B cell (primary cell): ENCODE results near the gene MS4A3. TPM values are rescaled to one million over a fixed set of nuclear protein-coding genes. Genes with fewer than 3 reads are reported as not detected.
"Not testable (repeated sequence)": the region's sequence is repeated elsewhere in the genome, so short reads cannot be mapped to it uniquely, and the experiment has no call there.

Experiments
- ATAC-seq: fragments of 200-7000 bp; cut with Tn5 transposase; one replicate; pipeline ENCODE4 v1.10.0; 2021; ENCODE audit warnings: low read depth, mild to moderate bottlenecking, moderate number of reproducible peaks, moderate library complexity
- CTCF ChIA-PET: fragments of 350-600 bp; sonication (Branson Sonifier 250); formaldehyde crosslinking; loops from one replicate; lab custom pipeline; 2021; ENCODE audit warnings: antibody characterized with exemption, inconsistent platforms; lab: Charles Lee
- POLR2A ChIA-PET: fragments of 350-600 bp; sonication (Branson Sonifier 250); formaldehyde crosslinking; loops from one replicate; lab custom pipeline; 2021; ENCODE audit warnings: antibody characterized with exemption; lab: Charles Lee
- DNase-seq: peaks from one replicate; pipeline ENCODE4 v3.0.0; 2013
- H2AFZ ChIP-seq: 2 replicates; pipeline ENCODE4 v1.6.1; 2012; ENCODE audit warnings: mild to moderate bottlenecking, low read depth, low read length; ENCODE audit not compliant: insufficient read depth, poor library complexity, severe bottlenecking
- H3K27ac ChIP-seq, 2 donors: 1 replicate in 1 of 2; 2 replicates in 1 of 2; pipeline ENCODE4 v1.5.1; 2012 to 2013; ENCODE audit warnings: low read length in 2 of 2, mild to moderate bottlenecking in 2 of 2, moderate library complexity in 1 of 2
- H3K27me3 ChIP-seq, 4 experiments: fragments of 200-600 bp in 1 of 4; sonication (generic) in 1 of 4; replicated peaks in 1 of 4; 1 replicate in 2 of 4; 2 replicates in 2 of 4; pipeline versions ENCODE4 v1.6.1 to v1.7.0; 2013 to 2016; ENCODE audit warnings: low read length in 3 of 4, mild to moderate bottlenecking in 2 of 4, mixed read lengths in 1 of 4, moderate library complexity in 1 of 4; ENCODE audit not compliant: insufficient read depth in 4 of 4, control insufficient read depth in 3 of 4; ENCODE audit errors: control extremely low read depth in 1 of 4
- H3K36me3 ChIP-seq, 2 experiments: replicated peaks in 1 of 2; 1 replicate in 1 of 2; 2 replicates in 1 of 2; pipeline versions ENCODE4 v1.6.1 to v1.7.1; 2013; ENCODE audit warnings: low read length in 1 of 2; ENCODE audit not compliant: insufficient read depth in 2 of 2, control insufficient read depth in 1 of 2; ENCODE audit errors: control extremely low read depth in 1 of 2, extremely low read depth in 1 of 2
- H3K4me1 ChIP-seq, 2 donors: fragments of 200-600 bp in 1 of 2; sonication (generic) in 1 of 2; 1 replicate in 1 of 2; 2 replicates in 1 of 2; pipeline versions ENCODE4 v1.5.1 to v1.6.1; 2013 to 2017; ENCODE audit warnings: low read length in 2 of 2; ENCODE audit not compliant: control insufficient read depth in 2 of 2, insufficient read depth in 2 of 2
- H3K4me2 ChIP-seq: replicated peaks from 2 replicates; pipeline ENCODE3; 2012; ENCODE audit warnings: mild to moderate bottlenecking, low read depth, low read length; ENCODE audit not compliant: poor library complexity, severe bottlenecking
- H3K4me3 ChIP-seq, 5 experiments: fragments of 200-600 bp in 1 of 5; sonication (generic) in 1 of 5; 1 replicate in 3 of 5; 2 replicates in 2 of 5; pipeline versions ENCODE4 v1.5.1 to v1.7.0; 2011 to 2016; ENCODE audit warnings: low read length in 4 of 5, mild to moderate bottlenecking in 4 of 5, low read depth in 2 of 5, control low read depth in 1 of 5, moderate library complexity in 1 of 5; ENCODE audit not compliant: insufficient read depth in 1 of 5; ENCODE audit errors: control extremely low read depth in 1 of 5, extremely low read depth in 1 of 5
- H3K79me2 ChIP-seq: fragments of 200-600 bp; sonication (generic); one replicate; pipeline ENCODE4 v1.6.0; 2016; ENCODE audit warnings: low read length; ENCODE audit not compliant: control insufficient read depth, insufficient read depth
- H3K9ac ChIP-seq: fragments of 200-600 bp; sonication (generic); 2 replicates; pipeline ENCODE4 v1.6.1; 2017; ENCODE audit warnings: mild to moderate bottlenecking, low read length, moderate library complexity
- H3K9me3 ChIP-seq, 3 donors: one replicate each; pipeline versions ENCODE4 v1.6.1 to v1.7.1; 2013; ENCODE audit warnings: low read length in 2 of 3; ENCODE audit not compliant: control insufficient read depth in 2 of 3, insufficient read depth in 1 of 3; ENCODE audit errors: control extremely low read depth in 1 of 3
- H4K20me1 ChIP-seq: 2 replicates; pipeline ENCODE4 v1.6.0; 2012; ENCODE audit warnings: mild to moderate bottlenecking, low read length; ENCODE audit not compliant: insufficient read depth, control insufficient read depth, poor library complexity, severe bottlenecking
- H3K27ac Mint-ChIP-seq: one replicate; pipeline ENCODE4 v1.8.0; 2021; ENCODE audit warnings: mixed read lengths
- H3K27me3 Mint-ChIP-seq: one replicate; pipeline ENCODE4 v1.8.0; 2021; ENCODE audit warnings: mixed read lengths
- H3K4me1 Mint-ChIP-seq: one replicate; pipeline ENCODE4 v1.8.0; 2021; ENCODE audit warnings: mixed read lengths
- H3K4me3 Mint-ChIP-seq: one replicate; pipeline ENCODE4 v1.8.0; 2021; ENCODE audit warnings: mixed read lengths
- H3K9me3 Mint-ChIP-seq: one replicate; pipeline ENCODE4 v1.8.0; 2022; ENCODE audit warnings: mixed read lengths; ENCODE audit not compliant: insufficient read depth
- CTCF ChIP-seq: fragments of 200-600 bp; IDR thresholded peaks from one replicate; pipeline ENCODE4 v1.8.0; 2022; ENCODE audit warnings: antibody characterized with exemption, mild to moderate bottlenecking
- EZH2 ChIP-seq: IDR thresholded peaks from 2 replicates; pipeline ENCODE4 v1.6.1; 2012; ENCODE audit warnings: borderline replicate concordance, low read depth, mild to moderate bottlenecking, moderate library complexity, low read length; ENCODE audit not compliant: insufficient read depth, poor library complexity, severe bottlenecking
- WGBS: methylation state at CpG from one replicate; pipeline ENCODE4 v1.1.5; 2013; ENCODE audit warnings: missing lambda C conversion rate; ENCODE audit not compliant: insufficient coverage; 5-methylcytosine and 5-hydroxymethylcytosine counted together
- intact Hi-C: fragments of 100-400 bp; cut with micrococcal nuclease; formaldehyde crosslinking; loops from one replicate; pipeline ENCODE4 v1.10.0; 2022
- polyA plus RNA-seq: library from polyadenylated mRNA; depleted of rRNA; stranded (reverse); fragments of >200 nt; gene quantifications from 2 replicates; pipeline ENCODE4 v1.2.3, GENCODE V29; 2012
- total RNA-seq, 2 donors: library from RNA; stranded (reverse); fragments of 120-200 nt in 1 of 2; gene quantifications; 1 replicate in 1 of 2; 2 replicates in 1 of 2; pipeline versions ENCODE4 v1.2.3 to v1.2.4, GENCODE V29; 2013 to 2022

MS4A3 gene
- total and polyA plus RNA-seq, 2 donors (not counting 1 experiment from before 2014, with no cell fraction given): not detected

DNA sequence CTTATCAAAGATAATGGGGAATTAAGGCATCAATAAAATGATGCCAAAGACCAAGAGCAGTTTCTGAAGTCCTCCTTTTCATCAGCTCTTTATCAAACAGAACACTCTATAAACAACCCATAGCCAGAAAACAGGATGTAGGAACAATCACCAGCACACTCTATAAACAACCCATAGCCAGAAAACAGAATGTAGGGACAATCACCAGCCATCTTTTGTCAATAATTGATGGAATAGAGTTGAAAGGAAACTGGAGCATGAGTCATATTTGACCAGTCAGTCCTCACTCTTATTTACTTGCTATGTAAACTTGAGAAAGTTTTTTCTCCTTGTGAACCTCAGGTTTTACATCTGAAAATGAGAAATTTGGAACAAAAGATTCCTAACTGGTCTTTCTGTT is 42.0 kb downstream of the MS4A3 start:
- no peak for TF ChIP-seq CTCF
- TF ChIP-seq EZH2: no peak
- H3K4me3 Mint-ChIP-seq: no peak overlapping the region
- H3K27ac Mint-ChIP-seq: no peak overlapping the region
- ATAC-seq: no peak
- ChIA-PET POLR2A (no interaction called here), CTCF (no interaction called here)
- H4K20me1 ChIP-seq: no peaks in the 10 kb centered on the region
- H3K4me2 ChIP-seq: no peak overlapping the region
- no peaks in the 10 kb centered on the region for H3K36me3 ChIP-seq
- intact Hi-C loops: no loop called here
- H3K27me3 Mint-ChIP-seq: peaks cover 5% of the 10 kb centered on the region
- no peaks in the 10 kb centered on the region for H3K9me3 Mint-ChIP-seq
- H3K4me3 ChIP-seq: no peak overlapping the region
- H3K9ac ChIP-seq: no peak overlapping the region
- peaks cover 16% of the 10 kb centered on the region for H3K4me1 Mint-ChIP-seq
- no peaks in the 10 kb centered on the region for H3K27me3 ChIP-seq
- no peak for DNase-seq
- no peak overlapping the region for H3K27ac ChIP-seq
- H2AFZ ChIP-seq: no peak overlapping the region
- no peaks in the 10 kb centered on the region for H3K9me3 ChIP-seq
- no peaks in the 10 kb centered on the region for H3K79me2 ChIP-seq
- peaks cover 0 to 5% of the 10 kb centered on the region in 2 donors for H3K4me1 ChIP-seq

DNA sequence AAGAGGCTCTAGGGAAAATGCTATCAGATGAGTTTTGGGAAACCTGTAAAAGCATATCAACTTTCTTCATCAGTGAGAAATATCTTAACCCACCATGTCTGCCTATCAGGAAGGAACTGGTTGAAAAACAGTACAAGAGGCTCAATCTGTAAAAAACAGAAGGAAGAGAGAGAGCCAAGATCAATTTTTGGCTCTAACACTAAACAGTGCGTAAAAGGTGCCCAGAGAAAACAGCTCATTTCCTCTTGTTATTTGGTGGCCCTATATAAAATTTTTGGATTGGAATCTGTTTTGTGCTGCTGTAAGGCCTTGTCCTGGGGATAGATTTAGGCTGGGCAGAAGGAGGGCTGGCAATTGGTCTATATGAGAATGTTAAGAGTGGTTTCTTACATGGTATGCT is 44.1 kb downstream of the MS4A3 start:
- no peak for ATAC-seq
- no peaks in the 10 kb centered on the region for H3K36me3 ChIP-seq
- no peak overlapping the region for H3K4me2 ChIP-seq
- ChIA-PET POLR2A (no interaction called here), CTCF (interaction anchor here (1.2 kb wide), 1 partner anchor 12 kb away, joined by 3 read pairs; the partner anchor contains the start of gene MS4A2)
- Mint-ChIP-seq H3K27ac (no peak overlapping the region), H3K27me3 (no peaks in the 10 kb centered on the region), H3K4me1 (peaks cover 16% of the 10 kb centered on the region), H3K9me3 (no peaks in the 10 kb centered on the region), H3K4me3 (no peak overlapping the region)
- H3K27ac ChIP-seq: no peak overlapping the region
- H2AFZ ChIP-seq: no peak overlapping the region
- peaks cover 0 to 5% of the 10 kb centered on the region in 2 donors for H3K4me1 ChIP-seq
- intact Hi-C loops: no loop called here
- no peaks in the 10 kb centered on the region for H3K27me3 ChIP-seq
- no peak overlapping the region for H3K4me3 ChIP-seq
- H4K20me1 ChIP-seq: no peaks in the 10 kb centered on the region
- TF ChIP-seq CTCF (no peak), EZH2 (no peak)
- WGBS: 67% methylated on average over 1 of the region's 1 CpG
- no peaks in the 10 kb centered on the region for H3K79me2 ChIP-seq
- no peaks in the 10 kb centered on the region for H3K9me3 ChIP-seq
- no peak for DNase-seq
- H3K9ac ChIP-seq: no peak overlapping the region

- H3K27ac Mint-ChIP-seq, H3K27ac ChIP-seq, H2AFZ ChIP-seq, H3K27me3 Mint-ChIP-seq, H3K27me3 ChIP-seq, H4K20me1 ChIP-seq, H3K9me3 Mint-ChIP-seq, H3K4me1 ChIP-seq, ATAC-seq, H3K9ac ChIP-seq, POLR2A ChIA-PET, H3K4me2 ChIP-seq, H3K4me3 ChIP-seq, H3K79me2 ChIP-seq, H3K36me3 ChIP-seq, intact Hi-C loops, DNase-seq, H3K9me3 ChIP-seq, CTCF ChIA-PET: not testable (repeated sequence)
- peak overlapping the region; percentile 47 for H3K4me3 Mint-ChIP-seq
- 43% methylated on average over 3 of the region's 11 CpGs for WGBS
- peaks cover 16% of the 10 kb centered on the region for H3K4me1 Mint-ChIP-seq
Measured at GRCh38 chr11:60101368-60101767, 44.9 kb downstream of the MS4A3 start.
